ENCODE results near the gene SLC7A1. TPM values are rescaled to one million over a fixed set of nuclear protein-coding genes. Genes with fewer than 3 reads are reported as not detected.

The SLC7A1 gene
- total RNA-seq, 2 donors from 2014 or later, result 15.5 to 28.3 TPM

- Mint-ChIP-seq H3K36me3 (ENCODE audit: low read depth) (peaks cover 3% of the 10 kb centered on the region), H3K4me3 (no peak overlapping the region), H3K4me1 (peaks cover 3% of the 10 kb centered on the region), H3K27me3 (no peaks in the 10 kb centered on the region), H3K27ac (no peak overlapping the region)
- DNase-seq, result no peak
- ATAC-seq, result no peak
- H3K9me3 ChIP-seq (ENCODE audit: control insufficient read depth, low read length, poor library complexity, severe bottlenecking), result no peaks in the 10 kb centered on the region
Observed at GRCh38 chr13:29527511-29527910, 68.0 kb downstream of the SLC7A1 start.

GRCh38 chr13:29526741-29527140 is 68.7 kb downstream of the SLC7A1 start:
- Mint-ChIP-seq H3K4me1 (peaks cover 6% of the 10 kb centered on the region), H3K4me3 (no peak overlapping the region), H3K27ac (no peak overlapping the region), H3K36me3 (ENCODE audit: low read depth) (peaks cover 3% of the 10 kb centered on the region), H3K27me3 (no peaks in the 10 kb centered on the region)
- DNase-seq, result no peak
- ATAC-seq, result no peak
- H3K9me3 ChIP-seq (ENCODE audit: control insufficient read depth, low read length, poor library complexity, severe bottlenecking), result no peaks in the 10 kb centered on the region

- ATAC-seq, result no peak
- Mint-ChIP-seq H3K27me3 (no peaks in the 10 kb centered on the region), H3K36me3 (ENCODE audit: low read depth) (peaks cover 3% of the 10 kb centered on the region), H3K27ac (no peak overlapping the region), H3K4me1 (peaks cover 6% of the 10 kb centered on the region), H3K4me3 (no peak overlapping the region)
- DNase-seq, result no peak
- H3K9me3 ChIP-seq (ENCODE audit: control insufficient read depth, low read length, poor library complexity, severe bottlenecking), result no peaks in the 10 kb centered on the region
Observed at GRCh38 chr13:29525757-29526156, 69.7 kb downstream of the SLC7A1 start.

- no peak overlapping the region for H3K4me3 Mint-ChIP-seq
- no peak overlapping the region for H3K27ac Mint-ChIP-seq
- H3K4me1 Mint-ChIP-seq, result peaks cover 6% of the 10 kb centered on the region
- no peaks in the 10 kb centered on the region for H3K27me3 Mint-ChIP-seq
- ATAC-seq (no peak), DNase-seq (no peak)
- no peaks in the 10 kb centered on the region for H3K9me3 ChIP-seq (ENCODE audit: control insufficient read depth, low read length, poor library complexity, severe bottlenecking)
- H3K36me3 Mint-ChIP-seq (ENCODE audit: low read depth), result peaks cover 10% of the 10 kb centered on the region
Observed at GRCh38 chr13:29524641-29525040, 70.8 kb downstream of the SLC7A1 start.

- H3K27ac Mint-ChIP-seq, result no peak overlapping the region
- peaks cover 6% of the 10 kb centered on the region for H3K4me1 Mint-ChIP-seq
- no peak overlapping the region for H3K4me3 Mint-ChIP-seq
- H3K36me3 Mint-ChIP-seq (ENCODE audit: low read depth), result peaks cover 10% of the 10 kb centered on the region
- H3K27me3 Mint-ChIP-seq, result no peaks in the 10 kb centered on the region
- H3K9me3 ChIP-seq (ENCODE audit: control insufficient read depth, low read length, poor library complexity, severe bottlenecking), result no peaks in the 10 kb centered on the region
- DNase-seq, result no peak
- ATAC-seq, result no peak
Observed at GRCh38 chr13:29524176-29524575, 71.3 kb downstream of the SLC7A1 start.

GRCh38 chr13:29523199-29523961 is 72.1 kb downstream of the SLC7A1 start:
- Mint-ChIP-seq H3K4me1 (peaks cover 6% of the 10 kb centered on the region), H3K27ac (no peak overlapping the region), H3K27me3 (no peaks in the 10 kb centered on the region), H3K4me3 (no peak overlapping the region), H3K36me3 (ENCODE audit: low read depth) (peaks cover 10% of the 10 kb centered on the region)
- ATAC-seq (no peak), DNase-seq (no peak)
- no peaks in the 10 kb centered on the region for H3K9me3 ChIP-seq (ENCODE audit: control insufficient read depth, low read length, poor library complexity, severe bottlenecking)

GRCh38 chr13:29522044-29522685 is 73.3 kb downstream of the SLC7A1 start:
- ATAC-seq, result no peak
- DNase-seq, result no peak
- no peaks in the 10 kb centered on the region for H3K9me3 ChIP-seq (ENCODE audit: control insufficient read depth, low read length, poor library complexity, severe bottlenecking)
- Mint-ChIP-seq H3K27me3 (no peaks in the 10 kb centered on the region), H3K36me3 (ENCODE audit: low read depth) (peaks cover 10% of the 10 kb centered on the region), H3K27ac (no peak overlapping the region), H3K4me3 (no peak overlapping the region), H3K4me1 (peaks cover 6% of the 10 kb centered on the region)

- peaks cover 7% of the 10 kb centered on the region for H3K36me3 Mint-ChIP-seq (ENCODE audit: low read depth)
Observed at GRCh38 chr13:29521336-29521735, 74.2 kb downstream of the SLC7A1 start.

GRCh38 chr13:29520671-29521070 is 74.8 kb downstream of the SLC7A1 start:
- Mint-ChIP-seq H3K4me3 (no peak overlapping the region), H3K27ac (peak overlapping the region; percentile 69), H3K36me3 (ENCODE audit: low read depth) (peaks cover 7% of the 10 kb centered on the region), H3K4me1 (peaks cover 3% of the 10 kb centered on the region), H3K27me3 (no peaks in the 10 kb centered on the region)
- DNase-seq (no peak), ATAC-seq (no peak)
- H3K9me3 ChIP-seq (ENCODE audit: control insufficient read depth, low read length, poor library complexity, severe bottlenecking), result no peaks in the 10 kb centered on the region

More at GRCh38 chr13:29521336-29521735, 74.2 kb downstream of the SLC7A1 start:
- H3K9me3 ChIP-seq (ENCODE audit: control insufficient read depth, low read length, poor library complexity, severe bottlenecking), result no peaks in the 10 kb centered on the region
- ATAC-seq (no peak), DNase-seq (no peak)
- Mint-ChIP-seq H3K4me3 (no peak overlapping the region), H3K27me3 (no peaks in the 10 kb centered on the region), H3K27ac (no peak overlapping the region), H3K4me1 (peaks cover 3% of the 10 kb centered on the region)

- no peak overlapping the region for H3K4me3 Mint-ChIP-seq
- DNase-seq, result no peak
- no peak for ATAC-seq
- H3K4me1 Mint-ChIP-seq, result peaks cover 3% of the 10 kb centered on the region
- H3K27ac Mint-ChIP-seq, result peak overlapping the region; percentile 69
- no peaks in the 10 kb centered on the region for H3K9me3 ChIP-seq (ENCODE audit: control insufficient read depth, low read length, poor library complexity, severe bottlenecking)
- H3K27me3 Mint-ChIP-seq, result no peaks in the 10 kb centered on the region
- peaks cover 7% of the 10 kb centered on the region for H3K36me3 Mint-ChIP-seq (ENCODE audit: low read depth)
Observed at GRCh38 chr13:29519921-29520320, 75.6 kb downstream of the SLC7A1 start.

GRCh38 chr13:29516880-29517279 is 78.6 kb downstream of the SLC7A1 start:
- Mint-ChIP-seq H3K4me1 (no peaks in the 10 kb centered on the region), H3K27me3 (no peaks in the 10 kb centered on the region), H3K27ac (no peak overlapping the region), H3K4me3 (no peak overlapping the region), H3K36me3 (ENCODE audit: low read depth) (peaks cover 10% of the 10 kb centered on the region)
- no peak for DNase-seq
- H3K9me3 ChIP-seq (ENCODE audit: control insufficient read depth, low read length, poor library complexity, severe bottlenecking), result no peaks in the 10 kb centered on the region
- ATAC-seq, result no peak

GRCh38 chr13:29516012-29516411 is 79.5 kb downstream of the SLC7A1 start:
- Mint-ChIP-seq H3K36me3 (ENCODE audit: low read depth) (peaks cover 10% of the 10 kb centered on the region), H3K4me3 (no peak overlapping the region), H3K4me1 (no peaks in the 10 kb centered on the region), H3K27me3 (no peaks in the 10 kb centered on the region), H3K27ac (no peak overlapping the region)
- no peak for ATAC-seq
- no peak for DNase-seq
- no peaks in the 10 kb centered on the region for H3K9me3 ChIP-seq (ENCODE audit: control insufficient read depth, low read length, poor library complexity, severe bottlenecking)

- Mint-ChIP-seq H3K27ac (no peak overlapping the region), H3K4me1 (no peaks in the 10 kb centered on the region), H3K4me3 (no peak overlapping the region), H3K27me3 (no peaks in the 10 kb centered on the region), H3K36me3 (ENCODE audit: low read depth) (peaks cover 8% of the 10 kb centered on the region)
- ATAC-seq (no peak), DNase-seq (no peak)
- H3K9me3 ChIP-seq (ENCODE audit: control insufficient read depth, low read length, poor library complexity, severe bottlenecking), result no peaks in the 10 kb centered on the region
Observed at GRCh38 chr13:29515372-29515771, 80.1 kb downstream of the SLC7A1 start.
